ENCODE data around the gene P2RX1.

Gene P2RX1

GRCh38 chr17:3851461-3852100 lies 64.7 kb downstream of the P2RX1 start:
- no peak for DNase-seq

GRCh38 chr17:3848229-3848835 lies 67.9 kb downstream of the P2RX1 start:
- DNase-seq, result no peak

GRCh38 chr17:3847165-3847670 lies 69.0 kb downstream of the P2RX1 start:
- no peak for DNase-seq
